Upper lobe of left lung (tissue), 6 donors: Measurements from ENCODE around the gene MAD1L1. TPM values are rescaled to one million over a fixed set of nuclear protein-coding genes. Genes with fewer than 3 reads are reported as not detected.
"Not testable (repeated sequence)": the region's sequence is repeated elsewhere in the genome, so short reads cannot be mapped to it uniquely, and the experiment has no call there.

Experiments used
- ATAC-seq, 2 donors: fragments of 200-7000 bp; cut with Tn5 transposase; one replicate each; pipeline ENCODE4 v1.9.1; 2022; ENCODE audit warnings: mild to moderate bottlenecking in 2 of 2, moderate library complexity in 2 of 2; ENCODE audit not compliant: low FRiP score in 2 of 2
- DNase-seq, 2 donors: peaks; one replicate each; pipeline ENCODE4 v3.0.0-alpha.2; 2019 to 2020
- H3K27ac ChIP-seq, 4 donors: fragments of 200-600 bp; sonication (generic); one replicate each; pipeline ENCODE4 v1.5.1; 2016 to 2019
- H3K27me3 ChIP-seq, 4 donors: fragments of 200-600 bp; sonication (generic); one replicate each; pipeline ENCODE4 v1.5.1; 2017 to 2019
- H3K36me3 ChIP-seq, 4 donors: fragments of 200-600 bp; sonication (generic); one replicate each; pipeline ENCODE4 v1.5.1; 2016 to 2019
- H3K4me1 ChIP-seq, 4 donors: fragments of 200-600 bp; sonication (generic); one replicate each; pipeline ENCODE4 v1.5.1; 2018 to 2019
- H3K4me3 ChIP-seq, 4 donors: fragments of 200-600 bp; sonication (generic); one replicate each; pipeline ENCODE4 v1.5.1; 2017 to 2019; ENCODE audit warnings: mild to moderate bottlenecking in 2 of 4, moderate library complexity in 1 of 4
- H3K9me3 ChIP-seq, 4 donors: fragments of 200-600 bp; sonication (generic); one replicate each; pipeline ENCODE4 v1.5.1; 2018 to 2019
- EP300 ChIP-seq, 4 donors: sonication (generic); formaldehyde crosslinking; IDR thresholded peaks; one replicate each; pipeline ENCODE4 v1.5.1; 2017; ENCODE audit warnings: antibody characterized with exemption in 4 of 4, control low read depth in 2 of 4
- POLR2A ChIP-seq, 4 donors: fragments of 450-650 bp; IDR thresholded peaks; one replicate each; pipeline ENCODE4 v1.5.1; 2016 to 2017; ENCODE audit warnings: antibody characterized with exemption in 4 of 4, mild to moderate bottlenecking in 2 of 4
- POLR2AphosphoS5 ChIP-seq, 2 donors: sonication (generic); formaldehyde crosslinking; IDR thresholded peaks; one replicate each; pipeline ENCODE4 v1.5.1; 2017; ENCODE audit warnings: antibody characterized with exemption in 2 of 2
- WGBS, 2 donors: methylation state at CpG; one replicate each; pipeline ENCODE4 v1.1.5; 2017 to 2018; 5-methylcytosine and 5-hydroxymethylcytosine counted together
- total RNA-seq, 6 donors: library from RNA; depleted of rRNA in 4 of 6; stranded (reverse); fragments of >200 nt in 4 of 6; gene quantifications; one replicate each; pipeline versions ENCODE4 v1.1.0 to v1.2.1, GENCODE V29; 2016 to 2021
- donor health status: DM: no; HTN: no; CAD: no; lungs with moderate emphysema.
- donor health status: DM: no; HTN: yes; CAD: no; lungs with severe emphysema.

MAD1L1 gene
- total RNA-seq, 6 donors from 2014 or later, result 40.6 to 364 (median 65.6) TPM

GRCh38 chr7:1839701-1840100 lies 393.0 kb downstream of the MAD1L1 start:
- TF ChIP-seq POLR2AphosphoS5 (IDR thresholded peaks at IDR 0.05) (no peak), POLR2A (IDR thresholded peaks at IDR 0.05) (no peak)

GRCh38 chr7:1838911-1839531 lies 393.7 kb downstream of the MAD1L1 start:
- not testable (repeated sequence) for H3K27me3 ChIP-seq, H3K27ac ChIP-seq, H3K9me3 ChIP-seq, H3K4me3 ChIP-seq, H3K4me1 ChIP-seq, H3K36me3 ChIP-seq
- DNase-seq, result peak in 1 of 2 donors; percentile 59
- 90 to 96% methylated on average over 11 to 19 of the region's 21 CpGs for WGBS, 2 donors
- peak in 1 of 2 donors; percentile 47 for ATAC-seq

More at GRCh38 chr7:1839701-1840100, 393.0 kb downstream of the MAD1L1 start:
- WGBS, 2 donors, result 74 to 94% methylated on average over 4 to 12 of the region's 14 CpGs
- no peak overlapping the region for H3K27ac ChIP-seq
- ATAC-seq (no peak), DNase-seq (peak in 1 of 2 donors; percentile 78)
- H3K4me3 ChIP-seq, result no peak overlapping the region
- no peaks in the 10 kb centered on the region for H3K9me3 ChIP-seq
- peaks cover 0 to 7% (median 3%) of the 10 kb centered on the region in 4 donors for H3K36me3 ChIP-seq
- no peaks in the 10 kb centered on the region for H3K27me3 ChIP-seq
- no peaks in the 10 kb centered on the region for H3K4me1 ChIP-seq

- not testable (repeated sequence) for H3K4me1 ChIP-seq, H3K27ac ChIP-seq, ATAC-seq, H3K4me3 ChIP-seq, H3K36me3 ChIP-seq, H3K27me3 ChIP-seq, H3K9me3 ChIP-seq
- DNase-seq, result peak in 1 of 2 donors; percentile 27
- WGBS, 2 donors, result 90 to 97% methylated on average over 10 to 13 of the region's 13 CpGs
Measured at GRCh38 chr7:1838544-1838872, 394.2 kb downstream of the MAD1L1 start.

GRCh38 chr7:1837696-1838543 lies 394.8 kb downstream of the MAD1L1 start:
- 87 to 88% methylated on average over 31 of the region's 31 CpGs for WGBS, 2 donors
- peak in 1 of 2 donors; percentile 36 for DNase-seq
- H3K4me1 ChIP-seq, H3K27ac ChIP-seq, H3K4me3 ChIP-seq, H3K9me3 ChIP-seq, H3K36me3 ChIP-seq, ATAC-seq, H3K27me3 ChIP-seq: not testable (repeated sequence)

GRCh38 chr7:1831933-1832535 lies 400.7 kb downstream of the MAD1L1 start:
- not testable (repeated sequence) for H3K27me3 ChIP-seq, H3K9me3 ChIP-seq, H3K4me3 ChIP-seq, ATAC-seq, H3K4me1 ChIP-seq, H3K27ac ChIP-seq, DNase-seq, H3K36me3 ChIP-seq
- WGBS, 2 donors, result 73 to 89% methylated on average over 1 of the region's 1 CpG

- not testable (repeated sequence) for H3K36me3 ChIP-seq, ATAC-seq, H3K4me3 ChIP-seq, H3K27me3 ChIP-seq, H3K9me3 ChIP-seq, H3K27ac ChIP-seq, H3K4me1 ChIP-seq, DNase-seq
- 79 to 86% methylated on average over 4 of the region's 4 CpGs for WGBS, 2 donors
Measured at GRCh38 chr7:1831471-1831870, 401.3 kb downstream of the MAD1L1 start.

GRCh38 chr7:1829668-1830067 lies 403.1 kb downstream of the MAD1L1 start:
- H3K27me3 ChIP-seq, H3K36me3 ChIP-seq, DNase-seq, H3K4me3 ChIP-seq, ATAC-seq, H3K9me3 ChIP-seq, H3K27ac ChIP-seq, H3K4me1 ChIP-seq: not testable (repeated sequence)
- WGBS, 2 donors, result 84 to 95% methylated on average over 1 of the region's 1 CpG

GRCh38 chr7:1829111-1829510 lies 403.6 kb downstream of the MAD1L1 start:
- Histone ChIP-seq H3K4me3 (no peak overlapping the region), H3K4me1 (no peaks in the 10 kb centered on the region), H3K36me3 (no peaks in the 10 kb centered on the region), H3K27me3 (no peaks in the 10 kb centered on the region), H3K27ac (no peak overlapping the region), H3K9me3 (peaks cover 0 to 6% (median 0%) of the 10 kb centered on the region in 4 donors)
- WGBS, 2 donors, result 93 to 97% methylated on average over 16 to 22 of the region's 22 CpGs
- TF ChIP-seq POLR2A (IDR thresholded peaks at IDR 0.05) (no peak), EP300 (IDR thresholded peaks at IDR 0.05) (no peak)
- DNase-seq (peak; percentile 14 to 70), ATAC-seq (no peak)

GRCh38 chr7:1828170-1828569 lies 404.6 kb downstream of the MAD1L1 start:
- ATAC-seq, H3K4me3 ChIP-seq, DNase-seq, H3K9me3 ChIP-seq, H3K36me3 ChIP-seq, H3K4me1 ChIP-seq, H3K27me3 ChIP-seq, H3K27ac ChIP-seq: not testable (repeated sequence)
- WGBS, 2 donors, result 95% methylated on average over 16 of the region's 16 CpGs

GRCh38 chr7:1827521-1827981 lies 405.2 kb downstream of the MAD1L1 start:
- H3K27me3 ChIP-seq, H3K27ac ChIP-seq, ATAC-seq, H3K4me3 ChIP-seq, H3K36me3 ChIP-seq, H3K4me1 ChIP-seq, H3K9me3 ChIP-seq: not testable (repeated sequence)
- WGBS, 2 donors, result 89 to 100% methylated on average over 3 to 21 of the region's 27 CpGs
- peak; percentile 18 to 60 for DNase-seq

GRCh38 chr7:1826931-1827330 lies 405.8 kb downstream of the MAD1L1 start:
- H3K27ac ChIP-seq, ATAC-seq, H3K27me3 ChIP-seq, H3K4me3 ChIP-seq, H3K4me1 ChIP-seq, H3K9me3 ChIP-seq, H3K36me3 ChIP-seq: not testable (repeated sequence)
- 95 to 96% methylated on average over 19 of the region's 21 CpGs for WGBS, 2 donors
- peak in 1 of 2 donors; percentile 55 for DNase-seq
